Ovary (tissue), 9 donors: ENCODE measurements around the gene TMEM120B. TPM values are rescaled to one million over a fixed set of nuclear protein-coding genes. Genes with fewer than 3 reads are reported as not detected.
A peak's percentile ranks its signal among the peaks of the same experiment; 100 is the strongest.

Experiments
- DNase-seq, 5 donors: peaks; one replicate each; pipeline ENCODE4 v3.0.0-alpha.2; 2019 to 2020
- H3K27ac ChIP-seq, 2 donors: fragments of 200-600 bp; one replicate each; pipeline versions ENCODE4 v1.5.1 to v1.8.0; 2019 to 2022
- H3K27me3 ChIP-seq: fragments of 200-600 bp; one replicate; pipeline ENCODE4 v1.8.0; 2022
- H3K36me3 ChIP-seq: fragments of 200-600 bp; sonication (generic); one replicate; pipeline ENCODE4 v1.5.1; 2019
- H3K4me1 ChIP-seq: one replicate; pipeline ENCODE4 v1.8.1; 2013; ENCODE audit warnings: mild to moderate bottlenecking, moderate library complexity; ENCODE audit not compliant: insufficient read depth
- H3K4me3 ChIP-seq: fragments of 200-600 bp; sonication (generic); one replicate; pipeline ENCODE4 v1.5.1; 2017
- H3K9me3 ChIP-seq, 2 donors: fragments of 200-600 bp in 1 of 2; sonication (generic) in 1 of 2; one replicate each; pipeline versions ENCODE4 v1.5.1 to v1.8.1; 2013 to 2019; ENCODE audit warnings: mild to moderate bottlenecking in 1 of 2, moderate library complexity in 1 of 2
- CTCF ChIP-seq, 3 donors: fragments of 450-650 bp in 2 of 3; fragments of 200-600 bp in 1 of 3; IDR thresholded peaks; one replicate each; pipeline versions ENCODE4 v1.5.1 to v1.8.0; 2016 to 2022; ENCODE audit warnings: antibody characterized with exemption in 3 of 3, mild to moderate bottlenecking in 1 of 3
- EP300 ChIP-seq: sonication (generic); formaldehyde crosslinking; IDR thresholded peaks from one replicate; pipeline ENCODE4 v1.6.1; 2017; ENCODE audit warnings: antibody characterized with exemption
- POLR2A ChIP-seq: fragments of 450-650 bp; IDR thresholded peaks from one replicate; pipeline ENCODE4 v1.6.1; 2017; ENCODE audit warnings: antibody characterized with exemption, mild to moderate bottlenecking, moderate library complexity
- WGBS, 3 donors: extraction: QIAGEN DNeasy Blood & Tissue Kit in 1 of 3; methylation state at CpG; one replicate each; pipeline versions ENCODE4 v1.1.5 to v1.1.7; 2013 to 2017; 5-methylcytosine and 5-hydroxymethylcytosine counted together
- intact Hi-C, 4 donors: fragments of 100-400 bp; cut with DNase I; formaldehyde crosslinking; loops; one replicate each; pipeline versions ENCODE4 v1.11.0 to v1.15.1; 2022 to 2023
- polyA plus RNA-seq, 2 donors: library from polyadenylated mRNA; stranded (reverse); fragments of 200-250 nt in 1 of 2; fragments of 350-450 nt in 1 of 2; fragmentation: Illumina TruSeq in 1 of 2; extraction: RNeasy Lipid Tissue Mini Kit (QIAGEN cat#74804) in 1 of 2; gene quantifications; one replicate each; pipeline ENCODE4 v1.2.3, GENCODE V29; 2013 to 2014
- total RNA-seq, 7 donors: library from RNA; depleted of rRNA in 2 of 7; stranded (reverse); fragments of >200 nt in 2 of 7; fragmentation: NEBNext Ultra II Directional in 3 of 7; extraction: Animal tissue kit (Norgen Biotek cat#: 25700) in 3 of 7; gene quantifications; one replicate each; pipeline versions ENCODE4 v1.1.0 to v1.2.4, GENCODE V29; 2016 to 2023
- donor health status: DM: no; HTN: no; CAD: no; lungs with moderate emphysema.
- donor health status: DM: no; HTN: no; CAD: no.
- donor health status: Bipolar disorder and iron deficiency.
- donor health status: DM: yes; HTN: yes; CAD: no.
- donor health status: DM: no; HTN: no; CAD: no.
- donor health status: DM: yes; HTN: yes; CAD: no.

Gene TMEM120B
- total and polyA plus RNA-seq, 9 donors: 2.0 to 15.3 (median 7.1) TPM

- no peaks in the 10 kb centered on the region for H3K36me3 ChIP-seq
- no peak for TF ChIP-seq POLR2A
- TF ChIP-seq EP300: no peak
- TF ChIP-seq CTCF (IDR thresholded peaks at IDR 0.05): no peak
- no peak overlapping the region for H3K27ac ChIP-seq
- no peak for DNase-seq
- H3K4me3 ChIP-seq: no peak overlapping the region
- H3K27me3 ChIP-seq: no peaks in the 10 kb centered on the region
- WGBS, 3 donors: 77 to 82% (median 78%) methylated on average over 14 of the region's 14 CpGs
- intact Hi-C loops: loop anchor here in 1 of 4 donors (10.0 kb wide), 1 partner anchor 317 kb away; no protein-coding TSS in a partner anchor
- peaks cover 8% of the 10 kb centered on the region for H3K4me1 ChIP-seq
- no peaks in the 10 kb centered on the region for H3K9me3 ChIP-seq
Observed at GRCh38 chr12:121807642-121808347, 95.2 kb downstream of the TMEM120B start.

GRCh38 chr12:121808623-121809022 is 96.1 kb downstream of the TMEM120B start:
- 89 to 91% (median 89%) methylated on average over 8 of the region's 8 CpGs for WGBS, 3 donors
- no peak overlapping the region for H3K4me3 ChIP-seq
- no peak for TF ChIP-seq EP300
- no peak for TF ChIP-seq CTCF (IDR thresholded peaks at IDR 0.05)
- no peak for TF ChIP-seq POLR2A
- no peaks in the 10 kb centered on the region for H3K9me3 ChIP-seq
- H3K27me3 ChIP-seq: no peaks in the 10 kb centered on the region
- intact Hi-C loops: loop anchor here in 1 of 4 donors (10.0 kb wide), 1 partner anchor 316 kb away; no protein-coding TSS in a partner anchor
- DNase-seq: no peak
- no peak overlapping the region for H3K27ac ChIP-seq
- peaks cover 8% of the 10 kb centered on the region for H3K4me1 ChIP-seq
- no peaks in the 10 kb centered on the region for H3K36me3 ChIP-seq

GRCh38 chr12:121809712-121810116 is 97.2 kb downstream of the TMEM120B start:
- peaks cover 8% of the 10 kb centered on the region for H3K4me1 ChIP-seq
- peak in 3 of 5 donors; percentile 16 to 40 (median 24) for DNase-seq
- 77 to 82% (median 77%) methylated on average over 27 of the region's 27 CpGs for whole genome bisulfite sequencing, 3 donors
- no peak for TF ChIP-seq EP300
- no peak for TF ChIP-seq CTCF (IDR thresholded peaks at IDR 0.05)
- TF ChIP-seq POLR2A: no peak
- intact Hi-C loops: loop anchor here in 2 of 4 donors (2.0 to 10.0 kb wide), 2 partner anchors 13 to 315 kb away; no protein-coding TSS in a partner anchor
- H3K27ac ChIP-seq: no peak overlapping the region
- H3K27me3 ChIP-seq: no peaks in the 10 kb centered on the region
- H3K36me3 ChIP-seq: no peaks in the 10 kb centered on the region
- H3K9me3 ChIP-seq: no peaks in the 10 kb centered on the region
- H3K4me3 ChIP-seq: no peak overlapping the region

GRCh38 chr12:121810234-121810817 is 97.8 kb downstream of the TMEM120B start:
- 64 to 71% (median 65%) methylated on average over 30 to 33 of the region's 33 CpGs for WGBS, 3 donors
- peak in 3 of 5 donors; percentile 13 to 40 (median 26) for DNase-seq
- Histone ChIP-seq H3K36me3 (no peaks in the 10 kb centered on the region), H3K27ac (peak overlapping the region; percentile 14 to 47), H3K27me3 (no peaks in the 10 kb centered on the region), H3K4me3 (no peak overlapping the region), H3K4me1 (peaks cover 8% of the 10 kb centered on the region), H3K9me3 (no peaks in the 10 kb centered on the region)
- no peak for TF ChIP-seq CTCF (IDR thresholded peaks at IDR 0.05)
- intact Hi-C loops: loop anchor here in 1 of 4 donors (2.0 kb wide), 1 partner anchor 14 kb away; no protein-coding TSS in a partner anchor
